Measurements from ENCODE around the gene SERPINB6. TPM values are rescaled to one million over a fixed set of nuclear protein-coding genes. Genes with fewer than 3 reads are reported as not detected.
A peak's percentile ranks its signal among the peaks of the same experiment; 100 is the strongest.

SERPINB6 gene
- total RNA-seq, 1 experiment from 2014 or later = 39.0 TPM

- Mint-ChIP-seq H3K4me3 (peak overlapping the region in 1 of 2 experiments; percentile 22; a peak in 2 of 5 replicates), H3K27ac (peak overlapping the region in 2 of 3 experiments; percentile 90 to 91; a peak in 3 of 7 replicates), H3K4me1 (peaks cover 62 to 76% of the 10 kb centered on the region in 2 experiments), H3K27me3 (ENCODE audit: low read depth) (peaks cover 6% of the 10 kb centered on the region), H3K36me3 (ENCODE audit: insufficient read depth in 1 of 3, low read depth in 3 of 3) (peaks cover 8 to 9% (median 9%) of the 10 kb centered on the region in 3 experiments), H3K9me3 (peaks cover 8 to 13% of the 10 kb centered on the region in 2 experiments)
- no peak overlapping the region for H3K23ac ChIP-seq (ENCODE audit: insufficient read length, low read depth, low read length)
- H2BK120ac ChIP-seq (ENCODE audit: low read depth, low read length, poor library complexity, severe bottlenecking) = no peak overlapping the region
- peak overlapping the region; percentile 2 for H3K27ac ChIP-seq (ENCODE audit: insufficient read length, low read depth, low read length)
- H3K9ac ChIP-seq (ENCODE audit: extremely low read depth, insufficient read length, low read length) = no peak overlapping the region
- no peak overlapping the region for H4K91ac ChIP-seq (ENCODE audit: insufficient read length, low read depth, low read length)
- no peak overlapping the region for H2BK5ac ChIP-seq (ENCODE audit: insufficient read length, low read length)
- H3K27me3 ChIP-seq (ENCODE audit: insufficient read depth, low read length) = no peaks in the 10 kb centered on the region
- H3T11ph ChIP-seq (ENCODE audit: low read length) = no peak overlapping the region
- H2BK20ac ChIP-seq (ENCODE audit: low read depth, low read length, poor library complexity, severe bottlenecking) = no peak overlapping the region
- no peak overlapping the region for H2AFZ ChIP-seq (ENCODE audit: low read length)
- no peak overlapping the region for H4K5ac ChIP-seq (ENCODE audit: insufficient read length, low read depth, low read length)
- no peak for DNase-seq
- no CpG with 5 or more reads among the region's 4 CpGs for WGBS (ENCODE audit: extremely low coverage, insufficient read length, low lambda C conversion rate)
- H3K18ac ChIP-seq (ENCODE audit: insufficient read length, low read depth, low read length) = no peak overlapping the region
- no peaks in the 10 kb centered on the region for H4K20me1 ChIP-seq (ENCODE audit: control insufficient read depth, insufficient read depth, insufficient read length)
- H2BK12ac ChIP-seq (ENCODE audit: insufficient read length, low read depth, low read length) = no peak overlapping the region
- no peak overlapping the region for H2AK5ac ChIP-seq (ENCODE audit: insufficient read length, low read length)
- H2BK15ac ChIP-seq (ENCODE audit: low read depth, low read length) = no peak overlapping the region
- no peaks in the 10 kb centered on the region for H3K23me2 ChIP-seq (ENCODE audit: insufficient read length, low read depth, low read length, poor library complexity, severe bottlenecking)
- no peak overlapping the region for H3K14ac ChIP-seq (ENCODE audit: insufficient read depth, low read length)
- H3K4me1 ChIP-seq (ENCODE audit: insufficient read depth, low read length) = peaks cover 16% of the 10 kb centered on the region; the same call in 1 of the 2 replicates
- H3K9me3 ChIP-seq (ENCODE audit: control insufficient read depth, low read depth, low read length) = no peaks in the 10 kb centered on the region
- no peak overlapping the region for H3K4ac ChIP-seq (ENCODE audit: low read depth, low read length)
- H3K79me1 ChIP-seq (ENCODE audit: insufficient read depth, low read depth, low read length, poor library complexity, severe bottlenecking) = no peaks in the 10 kb centered on the region
- peak; percentile 48 for TF ChIP-seq CTCF (conservative IDR thresholded peaks at IDR 0.05)
- H3K4me2 ChIP-seq (ENCODE audit: insufficient read depth, insufficient read length, low read length) = peak overlapping the region; percentile 5
- H4K8ac ChIP-seq (replicated peaks; ENCODE audit: insufficient read length, low read depth, low read length) = no peak overlapping the region
- no peaks in the 10 kb centered on the region for H3K79me2 ChIP-seq (ENCODE audit: insufficient read depth, low read length)
- H3K56ac ChIP-seq (ENCODE audit: insufficient read length, low read depth, low read length) = no peak overlapping the region
Measured at GRCh38 chr6:2917065-2917464, 54.3 kb downstream of the SERPINB6 start.

Measured in H9 (cell line).